Left lung (tissue), 10 donors: ENCODE data around the gene PDILT. TPM values are rescaled to one million over a fixed set of nuclear protein-coding genes. Genes with fewer than 3 reads are reported as not detected.

Source experiments
- ATAC-seq: fragments of 200-7000 bp; cut with Tn5 transposase; one replicate; pipeline ENCODE4 v1.9.1; 2020; ENCODE audit warnings: moderate library complexity
- DNase-seq, 4 donors: peaks; one replicate each; pipeline ENCODE4 v3.0.0-alpha.2; 2013 to 2020
- H3K27ac ChIP-seq, 2 donors: fragments of 200-600 bp; sonication (generic) in 1 of 2; one replicate each; pipeline versions ENCODE4 v1.5.0 to v1.8.0; 2020 to 2021
- H3K27me3 ChIP-seq, 2 donors: fragments of 200-600 bp; sonication (generic) in 1 of 2; one replicate each; pipeline versions ENCODE4 v1.5.0 to v1.8.0; 2020 to 2021
- H3K36me3 ChIP-seq, 2 donors: fragments of 200-600 bp; sonication (generic) in 1 of 2; one replicate each; pipeline versions ENCODE4 v1.5.0 to v1.8.0; 2020 to 2021
- H3K4me1 ChIP-seq, 2 donors: fragments of 200-600 bp; one replicate each; pipeline ENCODE4 v1.8.0; 2021
- H3K4me3 ChIP-seq, 2 donors: fragments of 200-600 bp; sonication (generic) in 1 of 2; one replicate each; pipeline versions ENCODE4 v1.5.0 to v1.8.0; 2020 to 2021; ENCODE audit warnings: mild to moderate bottlenecking in 1 of 2
- H3K9me3 ChIP-seq, 2 donors: fragments of 200-600 bp; sonication (generic) in 1 of 2; one replicate each; pipeline versions ENCODE4 v1.5.0 to v1.8.0; 2020 to 2021
- CTCF ChIP-seq, 2 donors: fragments of 200-600 bp; sonication (generic) in 1 of 2; IDR thresholded peaks; one replicate each; pipeline versions ENCODE4 v1.5.0 to v1.8.0; 2021; ENCODE audit warnings: antibody characterized with exemption in 2 of 2
- intact Hi-C, 2 donors: fragments of 100-400 bp; cut with DNase I; formaldehyde crosslinking; loops; one replicate each; pipeline versions ENCODE4 v1.11.2 to v1.14.2; 2022
- polyA plus RNA-seq, 6 donors: library from polyadenylated mRNA; unstranded; fragments of 120-200 nt; gene quantifications; one replicate each; pipeline ENCODE4 v1.2.1, GENCODE V29; 2013; ENCODE audit not compliant: insufficient read length in 6 of 6
- total RNA-seq, 2 donors: library from RNA; stranded (reverse); fragmentation: NEBNext Ultra II Directional; extraction: Animal tissue kit (Norgen Biotek cat#: 25700); gene quantifications; one replicate each; pipeline ENCODE4 v1.2.1, GENCODE V29; 2021
- donor health status: DM: no; HTN: yes; CAD: no.
- donor health status: DM: no; HTN: no; CAD: no.

Gene PDILT
- total and polyA plus RNA-seq, 8 donors = not detected

- Histone ChIP-seq H3K27ac (no peak overlapping the region), H3K4me3 (no peak overlapping the region), H3K27me3 (no peaks in the 10 kb centered on the region), H3K36me3 (no peaks in the 10 kb centered on the region), H3K4me1 (no peaks in the 10 kb centered on the region), H3K9me3 (no peaks in the 10 kb centered on the region)
- intact Hi-C loops = no loop called here
- ATAC-seq (no peak), DNase-seq (no peak)
- TF ChIP-seq CTCF (IDR thresholded peaks at IDR 0.05) = no peak
These were observed 86.1 kb downstream of the PDILT start for GRCh38 chr16:20318437-20318836.

GRCh38 chr16:20318006-20318405 lies 86.5 kb downstream of the PDILT start:
- no peak overlapping the region for H3K4me3 ChIP-seq
- DNase-seq (no peak), ATAC-seq (no peak)
- no peaks in the 10 kb centered on the region for H3K9me3 ChIP-seq
- H3K27ac ChIP-seq = no peak overlapping the region
- intact Hi-C loops = no loop called here
- TF ChIP-seq CTCF (IDR thresholded peaks at IDR 0.05) = no peak
- no peaks in the 10 kb centered on the region for H3K27me3 ChIP-seq
- H3K36me3 ChIP-seq = no peaks in the 10 kb centered on the region
- H3K4me1 ChIP-seq = no peaks in the 10 kb centered on the region

- H3K27me3 ChIP-seq = no peaks in the 10 kb centered on the region
- no peak overlapping the region for H3K27ac ChIP-seq
- no peak for TF ChIP-seq CTCF (IDR thresholded peaks at IDR 0.05)
- H3K4me1 ChIP-seq = no peaks in the 10 kb centered on the region
- no peak overlapping the region for H3K4me3 ChIP-seq
- H3K36me3 ChIP-seq = no peaks in the 10 kb centered on the region
- no peaks in the 10 kb centered on the region for H3K9me3 ChIP-seq
- ATAC-seq (no peak), DNase-seq (no peak)
- intact Hi-C loops = no loop called here
These were observed 87.4 kb downstream of the PDILT start for GRCh38 chr16:20317117-20317516.

GRCh38 chr16:20316715-20317114 lies 87.8 kb downstream of the PDILT start:
- H3K4me3 ChIP-seq = no peak overlapping the region

GRCh38 chr16:20315764-20316163 lies 88.8 kb downstream of the PDILT start:
- H3K4me3 ChIP-seq = no peak overlapping the region
- no peaks in the 10 kb centered on the region for H3K4me1 ChIP-seq
- ATAC-seq (no peak), DNase-seq (no peak)
- H3K9me3 ChIP-seq = no peaks in the 10 kb centered on the region
- intact Hi-C loops = no loop called here
- no peak for TF ChIP-seq CTCF (IDR thresholded peaks at IDR 0.05)
- H3K36me3 ChIP-seq = no peaks in the 10 kb centered on the region
- no peaks in the 10 kb centered on the region for H3K27me3 ChIP-seq
- H3K27ac ChIP-seq = no peak overlapping the region

More at GRCh38 chr16:20316715-20317114, 87.8 kb downstream of the PDILT start:
- no peak for DNase-seq
- no peak for ATAC-seq
- Histone ChIP-seq H3K36me3 (no peaks in the 10 kb centered on the region), H3K27ac (no peak overlapping the region), H3K4me1 (no peaks in the 10 kb centered on the region), H3K9me3 (no peaks in the 10 kb centered on the region), H3K27me3 (no peaks in the 10 kb centered on the region)
- intact Hi-C loops = no loop called here
- TF ChIP-seq CTCF (IDR thresholded peaks at IDR 0.05) = no peak
